OCI-LY7 (cell line): ENCODE data around the gene HCFC1R1. TPM values are rescaled to one million over a fixed set of nuclear protein-coding genes. Genes with fewer than 3 reads are reported as not detected.

Source experiments
- BruUV-seq: library from RNA; stranded (reverse); fragments of 400-500 nt; replicated peaks from 2 replicates; lab custom pipeline; 2021; lab: Mats Ljungman, UMichigan
- CTCF ChIA-PET: fragments of 300-600 bp; sonication (Branson Sonifier 250); formaldehyde crosslinking; loops from one replicate; lab custom pipeline; 2022; ENCODE audit warnings: antibody characterized with exemption; ENCODE audit not compliant: unreplicated experiment; lab: Charles Lee
- POLR2A ChIA-PET: fragments of 300-600 bp; sonication (Branson Sonifier 250); formaldehyde crosslinking; loops from one replicate; lab custom pipeline; 2022; ENCODE audit warnings: antibody characterized with exemption; lab: Charles Lee
- DNase-seq: peaks from one replicate; pipeline ENCODE4 v3.0.0-alpha.2; 2015; ENCODE audit warnings: low spot score
- H2AFZ ChIP-seq: fragments of 200-600 bp; sonication (generic), shearing (Covaris generic); 2 replicates; pipeline ENCODE4 v1.6.1; 2014; ENCODE audit warnings: mild to moderate bottlenecking, antibody characterized with exemption, low read length, moderate library complexity
- H3K27ac ChIP-seq: fragments of 200-600 bp; sonication (generic); 2 replicates; pipeline ENCODE4 v1.5.1; 2014; ENCODE audit warnings: mixed run types, low read depth, mild to moderate bottlenecking, moderate library complexity, low read length, inconsistent platforms; ENCODE audit not compliant: poor library complexity, severe bottlenecking
- H3K36me3 ChIP-seq: fragments of 200-600 bp; sonication (generic); 2 replicates; pipeline ENCODE4 v1.6.1; 2014; ENCODE audit warnings: mild to moderate bottlenecking, antibody characterized with exemption, low read length, moderate library complexity, mixed read lengths; ENCODE audit not compliant: insufficient read depth
- H3K4me1 ChIP-seq: fragments of 200-600 bp; sonication (generic); 2 replicates; pipeline ENCODE4 v1.5.1; 2014; ENCODE audit warnings: mild to moderate bottlenecking, low read length; ENCODE audit not compliant: insufficient read depth, poor library complexity, severe bottlenecking
- H3K4me2 ChIP-seq: fragments of 200-600 bp; sonication (generic); 2 replicates; pipeline ENCODE4 v1.6.1; 2014; ENCODE audit warnings: mild to moderate bottlenecking, low read length
- H3K4me3 ChIP-seq: fragments of 200-600 bp; sonication (generic); 2 replicates; pipeline ENCODE4 v1.5.1; 2014; ENCODE audit warnings: mild to moderate bottlenecking, low read depth, low read length; ENCODE audit not compliant: poor library complexity, severe bottlenecking
- H3K79me2 ChIP-seq: fragments of 200-600 bp; sonication (generic); 2 replicates; pipeline ENCODE4 v1.6.1; 2016; ENCODE audit warnings: low read depth, mild to moderate bottlenecking, low read length, moderate library complexity, mixed read lengths; ENCODE audit not compliant: insufficient read depth
- H3K9me2 ChIP-seq: fragments of 200-600 bp; sonication (generic); 2 replicates; pipeline ENCODE4 v1.6.1; 2016; ENCODE audit warnings: mild to moderate bottlenecking, low read length, mixed read lengths; ENCODE audit not compliant: insufficient read depth
- H3K9me3 ChIP-seq: fragments of 200-600 bp; sonication (generic); 2 replicates; pipeline ENCODE4 v1.6.1; 2014; ENCODE audit warnings: mild to moderate bottlenecking, mixed run types, low read length, mixed read lengths
- H4K20me1 ChIP-seq: fragments of 200-600 bp; sonication (generic); 2 replicates; pipeline ENCODE4 v1.6.1; 2014; ENCODE audit warnings: mild to moderate bottlenecking, antibody characterized with exemption, low read length, moderate library complexity, mixed read lengths; ENCODE audit not compliant: insufficient read depth
- CTCF ChIP-seq: fragments of 200-600 bp; sonication (generic); conservative IDR thresholded peaks from 2 replicates; pipeline ENCODE4 v1.5.1; 2014; ENCODE audit warnings: mild to moderate bottlenecking, antibody characterized with exemption, low read length, moderate library complexity, mixed read lengths
- EZH2phosphoT487 ChIP-seq: fragments of 200-600 bp; sonication (generic); IDR thresholded peaks from 2 replicates; pipeline ENCODE4 v1.6.1; 2018; ENCODE audit warnings: low read depth, borderline replicate concordance, mild to moderate bottlenecking, mixed run types, antibody characterized with exemption, low read length, moderate library complexity, mixed read lengths
- intact Hi-C: fragments of 100-400 bp; cut with micrococcal nuclease; formaldehyde crosslinking; loops from one replicate; pipeline ENCODE4 v1.10.0; 2022; ENCODE audit not compliant: unreplicated experiment
- total RNA-seq, 2 experiments: library from RNA; depleted of rRNA in 1 of 2; stranded (reverse); fragments of >200 nt in 1 of 2; shearing (Covaris generic) in 1 of 2; gene quantifications; 2 replicates each; pipeline ENCODE4 v1.2.3, GENCODE V29; 2014 to 2022

HCFC1R1 gene
- total RNA-seq, 2 experiments from 2014 or later: 29.1 to 39.4 TPM

GRCh38 chr16:3022684-3023414 is 893 bp downstream of the HCFC1R1 start:
- TSS peak; percentile 94 for BruUV-seq
- ChIA-PET POLR2A (interaction anchor here (0.5 to 1.2 kb wide), 3 partner anchors 17 to 112 kb away, joined by 3 to 4 read pairs (median 4); partner anchors contain the start of gene ZNF213), CTCF (interaction anchor here (0.6 kb wide), 1 partner anchor 107 kb away, joined by 3 read pairs; no protein-coding TSS in a partner anchor)
- no peak overlapping the region; the same call in 1 of the 2 replicates for H2AFZ ChIP-seq
- intact Hi-C loops: no loop called here
- TF ChIP-seq CTCF: no peak
- TF ChIP-seq EZH2phosphoT487: no peak
- peak overlapping the region; percentile 92 for H3K4me2 ChIP-seq
- H3K36me3 ChIP-seq: peaks cover 15% of the 10 kb centered on the region
- H3K4me1 ChIP-seq: peaks cover 39% of the 10 kb centered on the region
- DNase-seq: peak; percentile 40
- no peaks in the 10 kb centered on the region for H3K9me3 ChIP-seq
- no peaks in the 10 kb centered on the region for H3K79me2 ChIP-seq
- no peaks in the 10 kb centered on the region for H3K9me2 ChIP-seq
- no peaks in the 10 kb centered on the region for H4K20me1 ChIP-seq
- peak overlapping the region; percentile 67 for H3K27ac ChIP-seq
- peak overlapping the region; percentile 72 for H3K4me3 ChIP-seq

- no peaks in the 10 kb centered on the region for H3K9me2 ChIP-seq
- peak overlapping the region; percentile 92 for H3K4me2 ChIP-seq
- no TSS peak for BruUV-seq
- no peak overlapping the region for H2AFZ ChIP-seq
- no peak overlapping the region for H3K4me3 ChIP-seq
- H3K4me1 ChIP-seq: peaks cover 39% of the 10 kb centered on the region
- no peak for DNase-seq
- no peak overlapping the region for H3K27ac ChIP-seq
- CTCF ChIA-PET: interaction anchor here (0.6 kb wide), 1 partner anchor 108 kb away, joined by 3 read pairs; no protein-coding TSS in a partner anchor
- POLR2A ChIA-PET: interaction anchor here (0.6 kb wide), 1 partner anchor 16 kb away, joined by 4 read pairs; no protein-coding TSS in a partner anchor
- intact Hi-C loops: no loop called here
- H4K20me1 ChIP-seq: no peaks in the 10 kb centered on the region
- peaks cover 10% of the 10 kb centered on the region for H3K36me3 ChIP-seq
- TF ChIP-seq EZH2phosphoT487 (no peak), CTCF (no peak)
- no peaks in the 10 kb centered on the region for H3K79me2 ChIP-seq
- H3K9me3 ChIP-seq: no peaks in the 10 kb centered on the region
These were observed 1.5 kb downstream of the HCFC1R1 start for GRCh38 chr16:3022208-3022683.
